Heart left ventricle (tissue), 13 donors: ENCODE data around the gene PTGFRN.

ENCODE experiments used
- CTCF ChIP-seq, 12 donors: fragments of 200-600 bp; sonication (generic) in 4 of 12; IDR thresholded peaks; one replicate each; pipeline versions ENCODE4 v1.5.0 to v1.8.0; 2018 to 2022; ENCODE audit warnings: antibody characterized with exemption in 12 of 12, mild to moderate bottlenecking in 5 of 12
- POLR2A ChIP-seq, 2 donors: fragments of 450-650 bp; IDR thresholded peaks; one replicate each; pipeline ENCODE4 v1.6.1; 2017; ENCODE audit warnings: antibody characterized with exemption in 2 of 2, mild to moderate bottlenecking in 2 of 2, moderate library complexity in 2 of 2
- donor health status: ischemic (EF 13 %, LVEDD 7.1; RV severe dilation, severe dysfunction).
- donor health status: DM: no; HTN: yes; CAD: no.
- donor health status: DM: no; HTN: no; CAD: no.
- donor health status: ischemic (EF 25% LVEDD 6.9; RV normal size, moderate dysfunction).
- donor health status: ischemic (EF 25% LVEDD 5.7; RV mildly dilated, moderate dysfunction).
- donor health status: ischemic (EF 35%, LVEDD 5.7; RV mildly dilated, moderate dysfunction).
- donor health status: nonischemic (EF 11% LVEDD 7.7; RV severe dilation, severe dysfunction).
- donor health status: DM: yes; HTN: yes; CAD: no.
- donor health status: PGD.
- donor health status: ischemic (EF 29% LVEDD 5.4; RV normal size, mild dysfunction).
- donor health status: nonischemic (EF 23%, LVEDD 6.1; RV moderate dilation, normal function).

DNA sequence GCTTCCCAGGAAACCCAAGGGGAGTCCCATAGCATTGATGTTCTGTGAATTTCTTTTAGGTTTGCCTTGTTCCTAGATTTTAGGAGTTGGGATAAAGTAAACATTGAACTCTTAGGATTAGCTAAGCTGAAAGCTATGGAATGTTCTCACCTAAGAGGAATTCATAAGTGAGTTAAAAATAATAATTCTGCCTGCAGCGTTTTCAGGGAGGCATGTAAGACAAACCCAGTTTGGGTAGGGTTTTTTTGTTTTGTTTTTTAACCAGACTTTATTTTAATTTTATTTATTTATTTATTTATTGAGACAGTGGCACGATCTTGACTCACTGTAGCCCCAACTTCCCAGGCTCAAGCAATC lies 62.9 kb downstream of the PTGFRN start:
- TF ChIP-seq CTCF (IDR thresholded peaks at IDR 0.05) (no peak), POLR2A (IDR thresholded peaks at IDR 0.05) (no peak)
